Cerebellar cortex (tissue), 1 donor: ENCODE measurements around the gene ARL17B.
"Not testable (repeated sequence)": the region's sequence is repeated elsewhere in the genome, so short reads cannot be mapped to it uniquely, and the experiment has no call there.

Experiments
- DNase-seq: peaks from one replicate; pipeline ENCODE4 v3.0.0-alpha.2; 2015; ENCODE audit warnings: low spot score

The ARL17B gene

GRCh38 chr17:46249153-46249552 is 112.4 kb downstream of the ARL17B start:
- not testable (repeated sequence) for DNase-seq

- DNase-seq: not testable (repeated sequence)
Measured at GRCh38 chr17:46244949-46245768, 116.4 kb downstream of the ARL17B start.

GRCh38 chr17:46244339-46244913 is 117.1 kb downstream of the ARL17B start:
- not testable (repeated sequence) for DNase-seq

GRCh38 chr17:46243928-46244327 is 117.6 kb downstream of the ARL17B start:
- not testable (repeated sequence) for DNase-seq

- not testable (repeated sequence) for DNase-seq
Measured at GRCh38 chr17:46243505-46243904, 118.1 kb downstream of the ARL17B start.

- DNase-seq: not testable (repeated sequence)
Measured at GRCh38 chr17:46231359-46231758, 130.2 kb downstream of the ARL17B start.

- peak; percentile 98 for DNase-seq
Measured at GRCh38 chr17:46225274-46225794, 136.2 kb downstream of the ARL17B start.

- DNase-seq: not testable (repeated sequence)
Measured at GRCh38 chr17:46224864-46225263, 136.7 kb downstream of the ARL17B start.
